ENCODE data around the gene CASKIN2. TPM values are rescaled to one million over a fixed set of nuclear protein-coding genes. Genes with fewer than 3 reads are reported as not detected.
"Not testable (repeated sequence)": the region's sequence is repeated elsewhere in the genome, so short reads cannot be mapped to it uniquely, and the experiment has no call there.

Gene CASKIN2
- polyA plus RNA-seq, 1 donor: 13.9 TPM

DNA sequence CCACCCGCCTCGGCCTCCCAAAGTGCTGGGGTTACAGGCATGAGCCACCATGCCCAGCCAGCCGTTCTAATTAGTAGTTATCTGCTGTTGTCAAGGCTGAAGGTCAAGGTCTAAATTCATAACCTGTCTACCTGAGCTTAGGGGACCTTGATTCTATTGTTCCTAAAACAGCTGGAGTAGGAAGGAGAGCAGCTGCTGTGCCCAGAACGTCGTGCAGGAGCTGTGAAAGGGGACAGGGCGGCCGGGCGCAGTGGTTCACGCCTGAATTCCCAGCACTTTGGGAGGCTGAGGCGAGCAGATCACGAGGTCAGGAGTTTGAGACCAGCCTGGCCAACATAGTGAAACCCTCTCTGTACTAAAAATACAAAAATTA, 37.9 kb downstream of the CASKIN2 start:
- not testable (repeated sequence) for DNase-seq; H3K4me3 ChIP-seq (ENCODE audit: low read length); H3K9me3 ChIP-seq (ENCODE audit: control insufficient read depth, low read depth, low read length); H3K27me3 ChIP-seq (ENCODE audit: control insufficient read depth, insufficient read depth, low read length)
- no CpG with 5 or more reads among the region's 11 CpGs for WGBS (ENCODE audit: insufficient coverage, low lambda C conversion rate)
- Histone ChIP-seq H3K27ac (ENCODE audit: low read length) (peak overlapping the region; percentile 36), H3K4me1 (ENCODE audit: control insufficient read depth, insufficient read depth, low read length) (peaks cover 34% of the 10 kb centered on the region), H3K36me3 (ENCODE audit: control insufficient read depth, insufficient read depth, low read length) (peaks cover 21% of the 10 kb centered on the region)

DNA sequence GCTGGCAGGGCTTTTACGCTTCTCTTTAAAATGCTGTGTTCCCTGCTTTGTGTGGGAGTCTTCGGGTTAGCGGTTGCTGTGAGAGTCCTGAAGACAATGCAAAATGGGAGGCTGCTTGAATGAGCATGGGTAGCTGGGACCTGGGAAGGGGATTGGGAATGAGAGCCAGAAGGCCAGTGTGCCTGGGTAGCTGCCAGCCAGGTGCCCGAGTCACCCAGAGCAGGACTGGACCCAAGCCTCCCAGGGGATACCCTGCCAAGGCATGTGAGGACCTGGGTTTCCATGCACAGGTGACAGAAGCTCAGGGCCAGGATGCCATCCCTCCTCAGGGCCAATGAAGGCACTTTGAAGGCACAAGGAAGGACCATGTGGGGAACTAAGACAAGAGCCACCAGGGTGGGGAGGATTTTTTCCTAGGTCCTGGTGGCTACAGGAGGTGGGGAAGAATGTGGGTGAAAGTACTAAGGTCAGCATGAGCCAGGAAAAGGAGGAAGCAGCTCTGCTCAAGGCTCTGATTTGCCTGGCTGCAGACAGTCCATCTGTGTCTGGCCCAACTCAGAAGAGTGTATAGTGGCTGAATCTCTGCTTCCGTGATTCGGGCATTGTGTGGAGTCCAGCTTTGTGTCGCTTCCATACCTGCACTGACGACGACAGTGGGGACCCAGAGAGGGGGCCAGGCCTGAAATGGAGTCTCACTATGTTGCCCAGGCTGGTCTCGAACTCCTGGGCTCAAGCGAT, 38.4 kb downstream of the CASKIN2 start:
- Histone ChIP-seq H3K4me1 (ENCODE audit: control insufficient read depth, insufficient read depth, low read length) (peaks cover 33% of the 10 kb centered on the region), H3K4me3 (ENCODE audit: low read length) (peak overlapping the region; percentile 4), H3K27ac (ENCODE audit: low read length) (peak overlapping the region; percentile 36), H3K36me3 (ENCODE audit: control insufficient read depth, insufficient read depth, low read length) (peaks cover 27% of the 10 kb centered on the region), H3K27me3 (ENCODE audit: control insufficient read depth, insufficient read depth, low read length) (no peaks in the 10 kb centered on the region), H3K9me3 (ENCODE audit: control insufficient read depth, low read depth, low read length) (no peaks in the 10 kb centered on the region)
- peak in 1 of 2 donors; percentile 57 for DNase-seq
- WGBS (ENCODE audit: insufficient coverage, low lambda C conversion rate): no CpG with 5 or more reads among the region's 11 CpGs

DNA sequence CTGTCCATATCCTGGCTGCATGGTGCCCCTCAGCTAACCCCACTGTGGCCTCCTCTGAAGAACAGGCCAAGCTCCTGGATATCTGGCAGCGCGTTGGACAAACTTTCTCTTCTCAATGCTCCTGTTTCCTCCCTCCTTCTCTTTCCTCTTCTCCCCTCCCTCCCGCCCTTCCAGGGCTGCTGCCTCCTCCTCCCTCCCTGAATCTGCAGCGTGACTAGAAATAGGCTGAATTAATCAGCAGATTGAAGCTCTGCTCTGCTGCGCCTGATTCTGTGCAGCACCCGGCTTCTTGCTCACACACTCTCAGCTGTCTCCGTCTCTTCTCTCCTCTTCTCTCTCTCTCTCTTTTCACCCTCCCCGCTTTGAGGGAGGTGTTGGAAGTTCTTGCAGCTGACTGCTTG, 39.1 kb downstream of the CASKIN2 start:
- DNase-seq: no peak
- Histone ChIP-seq H3K4me1 (ENCODE audit: control insufficient read depth, insufficient read depth, low read length) (peaks cover 28% of the 10 kb centered on the region), H3K9me3 (ENCODE audit: control insufficient read depth, low read depth, low read length) (no peaks in the 10 kb centered on the region), H3K36me3 (ENCODE audit: control insufficient read depth, insufficient read depth, low read length) (peaks cover 30% of the 10 kb centered on the region), H3K27ac (ENCODE audit: low read length) (peak overlapping the region; percentile 60), H3K4me3 (ENCODE audit: low read length) (peak overlapping the region; percentile 4), H3K27me3 (ENCODE audit: control insufficient read depth, insufficient read depth, low read length) (no peaks in the 10 kb centered on the region)
- WGBS (ENCODE audit: insufficient coverage, low lambda C conversion rate): 60% methylated on average over 1 of the region's 8 CpGs

DNA sequence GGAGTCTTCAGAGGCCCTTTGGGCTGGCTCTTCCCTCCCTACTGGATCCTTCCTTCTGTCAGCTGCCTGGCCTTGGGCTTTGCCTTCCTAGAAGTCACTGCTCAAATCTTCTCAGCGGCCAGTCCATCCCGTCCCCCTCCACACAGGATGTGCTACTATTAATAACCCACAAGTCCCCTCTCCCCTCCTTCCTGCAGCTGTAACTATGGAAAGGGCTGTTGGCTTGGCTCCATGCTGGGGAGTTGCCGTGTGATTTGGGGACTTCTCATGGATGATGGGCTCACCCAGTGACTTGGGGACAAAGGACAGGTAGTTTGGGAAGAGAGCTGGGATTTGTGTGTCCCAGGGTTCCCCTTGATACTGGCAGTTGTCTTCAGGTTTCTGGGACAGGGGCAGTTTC, 39.5 kb downstream of the CASKIN2 start:
- no peak overlapping the region for H3K4me3 ChIP-seq (ENCODE audit: low read length)
- no CpG with 5 or more reads among the region's 3 CpGs for WGBS (ENCODE audit: insufficient coverage, low lambda C conversion rate)
- H3K9me3 ChIP-seq (ENCODE audit: control insufficient read depth, low read depth, low read length): no peaks in the 10 kb centered on the region
- no peaks in the 10 kb centered on the region for H3K27me3 ChIP-seq (ENCODE audit: control insufficient read depth, insufficient read depth, low read length)
- H3K36me3 ChIP-seq (ENCODE audit: control insufficient read depth, insufficient read depth, low read length): peaks cover 30% of the 10 kb centered on the region
- H3K27ac ChIP-seq (ENCODE audit: low read length): peak overlapping the region; percentile 60
- H3K4me1 ChIP-seq (ENCODE audit: control insufficient read depth, insufficient read depth, low read length): peaks cover 24% of the 10 kb centered on the region
- no peak for DNase-seq

DNA sequence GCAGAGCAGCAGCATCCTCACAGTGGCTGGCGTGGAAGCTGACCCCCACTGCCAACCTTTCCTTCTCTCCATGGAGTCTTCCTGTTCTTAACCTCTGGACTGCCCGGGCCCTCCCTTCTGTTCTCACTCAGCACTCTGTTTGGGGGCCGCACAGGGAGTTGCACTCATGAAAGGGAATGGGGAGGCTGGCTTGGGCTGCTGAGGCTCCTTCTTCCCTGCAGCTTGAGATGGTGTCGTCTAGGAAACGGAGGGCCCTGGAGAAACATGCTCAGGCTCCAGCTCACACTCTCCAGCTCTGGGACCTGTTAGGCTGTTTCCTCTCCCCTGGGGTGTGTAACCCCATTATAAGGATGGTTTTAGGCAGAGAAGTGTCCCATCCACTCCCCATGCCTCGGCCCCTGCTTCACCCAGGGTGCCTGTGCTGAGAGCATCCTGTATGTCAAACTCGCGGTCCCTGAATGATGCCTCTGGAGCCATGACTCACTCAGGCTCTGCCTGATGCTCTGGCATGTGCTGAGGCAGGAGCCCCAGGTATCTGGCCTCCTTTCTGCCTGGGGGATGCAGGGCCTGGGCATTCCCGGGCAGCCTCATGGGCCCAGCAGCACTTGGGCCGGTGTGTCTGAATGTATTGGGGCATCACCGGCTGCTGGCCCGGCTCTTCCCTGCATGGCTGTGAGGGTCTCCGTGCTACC, 40.0 kb downstream of the CASKIN2 start:
- Histone ChIP-seq H3K36me3 (ENCODE audit: control insufficient read depth, insufficient read depth, low read length) (peaks cover 30% of the 10 kb centered on the region), H3K9me3 (ENCODE audit: control insufficient read depth, low read depth, low read length) (no peaks in the 10 kb centered on the region), H3K27me3 (ENCODE audit: control insufficient read depth, insufficient read depth, low read length) (no peaks in the 10 kb centered on the region), H3K4me1 (ENCODE audit: control insufficient read depth, insufficient read depth, low read length) (peaks cover 22% of the 10 kb centered on the region), H3K4me3 (ENCODE audit: low read length) (no peak overlapping the region), H3K27ac (ENCODE audit: low read length) (peak overlapping the region; percentile 60)
- no peak for DNase-seq
- no CpG with 5 or more reads among the region's 13 CpGs for WGBS (ENCODE audit: insufficient coverage, low lambda C conversion rate)

GRCh38 chr17:75474736-75475135, 40.6 kb downstream of the CASKIN2 start:
- no peak overlapping the region for H3K4me3 ChIP-seq (ENCODE audit: low read length)
- WGBS (ENCODE audit: insufficient coverage, low lambda C conversion rate): no CpG with 5 or more reads among the region's 6 CpGs
- no peaks in the 10 kb centered on the region for H3K9me3 ChIP-seq (ENCODE audit: control insufficient read depth, low read depth, low read length)
- H3K4me1 ChIP-seq (ENCODE audit: control insufficient read depth, insufficient read depth, low read length): peaks cover 22% of the 10 kb centered on the region
- peaks cover 30% of the 10 kb centered on the region for H3K36me3 ChIP-seq (ENCODE audit: control insufficient read depth, insufficient read depth, low read length)
- no peak overlapping the region for H3K27ac ChIP-seq (ENCODE audit: low read length)
- H3K27me3 ChIP-seq (ENCODE audit: control insufficient read depth, insufficient read depth, low read length): no peaks in the 10 kb centered on the region
- DNase-seq: no peak

DNA sequence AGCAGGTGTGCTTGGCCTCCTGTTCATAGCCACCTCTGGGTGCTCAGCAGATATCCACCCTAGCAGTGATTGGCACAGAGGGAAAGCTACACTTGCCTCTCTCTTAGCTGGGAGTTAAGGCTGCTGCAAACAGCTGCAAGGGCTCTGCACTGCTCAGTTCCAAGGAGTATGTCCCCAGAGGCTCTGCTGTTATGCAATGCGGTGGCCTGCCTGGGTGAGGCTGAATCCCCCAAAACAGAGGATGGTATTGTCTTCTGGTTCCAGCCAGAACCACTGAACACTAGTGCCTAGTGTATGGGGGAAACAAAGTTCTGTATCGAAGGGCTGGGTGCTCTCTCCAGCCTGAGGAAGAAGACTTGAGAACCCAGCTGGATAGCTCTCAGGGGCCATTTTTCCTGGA, 42.1 kb downstream of the CASKIN2 start:
- DNase-seq: no peak
- Histone ChIP-seq H3K27me3 (ENCODE audit: control insufficient read depth, insufficient read depth, low read length) (no peaks in the 10 kb centered on the region), H3K27ac (ENCODE audit: low read length) (no peak overlapping the region), H3K36me3 (ENCODE audit: control insufficient read depth, insufficient read depth, low read length) (peaks cover 26% of the 10 kb centered on the region), H3K4me1 (ENCODE audit: control insufficient read depth, insufficient read depth, low read length) (peaks cover 22% of the 10 kb centered on the region), H3K4me3 (ENCODE audit: low read length) (no peak overlapping the region), H3K9me3 (ENCODE audit: control insufficient read depth, low read depth, low read length) (no peaks in the 10 kb centered on the region)
- WGBS (ENCODE audit: insufficient coverage, low lambda C conversion rate): no CpG with 5 or more reads among the region's 2 CpGs

- no peak for DNase-seq
- WGBS (ENCODE audit: insufficient coverage, low lambda C conversion rate): no CpG with 5 or more reads among the region's 4 CpGs
These were observed 43.2 kb downstream of the CASKIN2 start for GRCh38 chr17:75472119-75472518.

GRCh38 chr17:75471207-75471606, 44.1 kb downstream of the CASKIN2 start:
- H3K27me3 ChIP-seq (ENCODE audit: control insufficient read depth, insufficient read depth, low read length): no peaks in the 10 kb centered on the region
- no peak for DNase-seq
- peaks cover 7% of the 10 kb centered on the region for H3K9me3 ChIP-seq (ENCODE audit: control insufficient read depth, low read depth, low read length)
- no peak overlapping the region for H3K27ac ChIP-seq (ENCODE audit: low read length)
- H3K4me3 ChIP-seq (ENCODE audit: low read length): no peak overlapping the region
- 71% methylated on average over 1 of the region's 6 CpGs for WGBS (ENCODE audit: insufficient coverage, low lambda C conversion rate)
- peaks cover 26% of the 10 kb centered on the region for H3K36me3 ChIP-seq (ENCODE audit: control insufficient read depth, insufficient read depth, low read length)
- H3K4me1 ChIP-seq (ENCODE audit: control insufficient read depth, insufficient read depth, low read length): peaks cover 8% of the 10 kb centered on the region

More at GRCh38 chr17:75472119-75472518, 43.2 kb downstream of the CASKIN2 start:
- peaks cover 26% of the 10 kb centered on the region for H3K36me3 ChIP-seq (ENCODE audit: control insufficient read depth, insufficient read depth, low read length)
- H3K4me3 ChIP-seq (ENCODE audit: low read length): no peak overlapping the region
- H3K27ac ChIP-seq (ENCODE audit: low read length): no peak overlapping the region
- H3K4me1 ChIP-seq (ENCODE audit: control insufficient read depth, insufficient read depth, low read length): peaks cover 16% of the 10 kb centered on the region
- no peaks in the 10 kb centered on the region for H3K27me3 ChIP-seq (ENCODE audit: control insufficient read depth, insufficient read depth, low read length)
- H3K9me3 ChIP-seq (ENCODE audit: control insufficient read depth, low read depth, low read length): no peaks in the 10 kb centered on the region

DNA sequence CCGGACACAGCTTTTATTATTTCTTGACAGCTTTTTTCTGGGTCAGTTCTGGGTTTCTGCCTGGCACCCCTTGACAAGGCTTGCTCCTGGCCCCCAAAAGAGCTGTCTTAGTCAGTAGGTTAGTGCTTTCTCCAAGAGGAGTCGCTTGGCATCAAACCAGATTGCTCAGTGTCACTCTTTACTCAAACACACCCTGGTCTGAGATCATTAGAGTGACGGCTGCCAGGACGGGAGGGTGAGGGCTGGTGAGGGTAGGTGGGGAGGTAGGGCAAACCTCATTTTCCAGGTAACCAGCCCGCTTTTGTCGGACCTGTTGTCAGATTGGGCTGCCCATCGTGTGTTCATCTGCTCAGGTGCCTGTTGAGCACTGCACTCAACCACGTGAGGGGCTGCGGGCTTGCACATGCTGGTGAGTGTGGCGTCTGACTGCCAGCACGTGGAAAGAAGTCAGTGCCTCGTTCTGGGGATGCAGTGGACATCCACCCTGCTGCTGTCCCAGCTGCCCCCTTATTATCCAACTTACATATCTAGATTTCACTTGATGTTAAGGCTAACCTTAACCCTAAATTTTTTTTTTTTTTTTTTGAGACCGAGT, 46.5 kb downstream of the CASKIN2 start:
- Histone ChIP-seq H3K4me3 (ENCODE audit: low read length) (no peak overlapping the region), H3K9me3 (ENCODE audit: control insufficient read depth, low read depth, low read length) (peaks cover 7% of the 10 kb centered on the region), H3K4me1 (ENCODE audit: control insufficient read depth, insufficient read depth, low read length) (no peaks in the 10 kb centered on the region), H3K27me3 (ENCODE audit: control insufficient read depth, insufficient read depth, low read length) (no peaks in the 10 kb centered on the region), H3K27ac (ENCODE audit: low read length) (no peak overlapping the region), H3K36me3 (ENCODE audit: control insufficient read depth, insufficient read depth, low read length) (peaks cover 24% of the 10 kb centered on the region)
- no peak for DNase-seq
- no CpG with 5 or more reads among the region's 13 CpGs for WGBS (ENCODE audit: insufficient coverage, low lambda C conversion rate)
